BLaER1 (cell line): ENCODE results near the gene MSMB.
"Not testable (repeated sequence)": the region's sequence is repeated elsewhere in the genome, so short reads cannot be mapped to it uniquely, and the experiment has no call there.

ENCODE experiments used
- H3K27ac ChIP-seq: shearing (Covaris generic); formaldehyde crosslinking; 2 replicates; pipeline ENCODE4 v1.8.1; 2022
- H3K27me3 ChIP-seq: shearing (Covaris generic); formaldehyde crosslinking; 2 replicates; pipeline ENCODE4 v1.8.1; 2022
- H3K36me3 ChIP-seq: shearing (Covaris generic); formaldehyde crosslinking; 2 replicates; pipeline ENCODE4 v1.8.1; 2022
- H3K4me1 ChIP-seq: shearing (Covaris generic); formaldehyde crosslinking; 2 replicates; pipeline ENCODE4 v1.8.1; 2022
- H3K4me2 ChIP-seq: shearing (Covaris generic); formaldehyde crosslinking; 2 replicates; pipeline ENCODE4 v1.8.1; 2022
- H3K4me3 ChIP-seq: shearing (Covaris generic); formaldehyde crosslinking; 2 replicates; pipeline ENCODE4 v1.8.1; 2022
- H3K9ac ChIP-seq: shearing (Covaris generic); formaldehyde crosslinking; 2 replicates; pipeline ENCODE4 v1.8.1; 2022
- H3K9me3 ChIP-seq: shearing (Covaris generic); formaldehyde crosslinking; 2 replicates; pipeline ENCODE4 v1.8.1; 2022
- H4K20me1 ChIP-seq: shearing (Covaris generic); formaldehyde crosslinking; 2 replicates; pipeline ENCODE4 v1.8.1; 2022
- Cebpa-rat ChIP-seq: shearing (Covaris generic); IDR thresholded peaks from 2 replicates; pipeline ENCODE4 v1.8.1; 2022

The MSMB gene

DNA sequence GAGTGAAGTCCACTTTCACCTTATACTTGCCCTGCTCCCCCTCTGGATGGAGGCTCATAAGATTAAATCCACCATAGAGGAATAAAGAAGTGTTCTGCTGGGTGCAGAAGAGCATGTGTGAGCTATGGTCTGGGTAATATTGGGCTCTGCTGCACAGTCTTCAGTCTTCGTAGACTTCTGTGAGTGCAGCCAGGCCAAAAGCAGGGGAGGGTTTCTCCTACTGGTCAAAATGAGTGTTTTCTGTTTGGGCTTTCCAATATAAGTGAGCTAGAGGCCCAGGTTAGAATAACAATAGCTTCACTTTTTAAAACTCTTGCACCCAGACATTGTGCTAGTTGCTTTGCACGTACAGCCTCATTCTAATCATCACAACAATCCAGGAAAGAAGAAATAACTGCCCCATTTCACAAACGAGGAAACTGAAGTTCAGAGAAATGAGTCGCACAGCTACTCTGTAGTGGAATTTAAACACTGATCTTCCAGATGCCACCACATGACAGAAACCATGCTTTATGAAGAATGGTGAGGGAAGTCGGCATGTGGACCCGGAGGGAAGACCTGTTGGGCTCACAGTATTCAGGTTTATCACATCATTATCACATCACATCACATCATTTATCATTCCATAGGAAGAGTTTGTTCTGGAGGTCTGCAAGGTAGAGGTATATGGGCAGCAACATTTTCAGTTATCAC is 23.8 kb upstream of the MSMB start:
- no peak overlapping the region for H3K4me3 ChIP-seq
- H3K4me1 ChIP-seq: no peaks in the 10 kb centered on the region
- no peaks in the 10 kb centered on the region for H4K20me1 ChIP-seq
- no peaks in the 10 kb centered on the region for H3K27me3 ChIP-seq
- no peaks in the 10 kb centered on the region for H3K9me3 ChIP-seq
- no peaks in the 10 kb centered on the region for H3K36me3 ChIP-seq
- no peak overlapping the region for H3K9ac ChIP-seq
- no peak overlapping the region for H3K4me2 ChIP-seq
- no peak overlapping the region for H3K27ac ChIP-seq
- TF ChIP-seq Cebpa-rat: no peak

DNA sequence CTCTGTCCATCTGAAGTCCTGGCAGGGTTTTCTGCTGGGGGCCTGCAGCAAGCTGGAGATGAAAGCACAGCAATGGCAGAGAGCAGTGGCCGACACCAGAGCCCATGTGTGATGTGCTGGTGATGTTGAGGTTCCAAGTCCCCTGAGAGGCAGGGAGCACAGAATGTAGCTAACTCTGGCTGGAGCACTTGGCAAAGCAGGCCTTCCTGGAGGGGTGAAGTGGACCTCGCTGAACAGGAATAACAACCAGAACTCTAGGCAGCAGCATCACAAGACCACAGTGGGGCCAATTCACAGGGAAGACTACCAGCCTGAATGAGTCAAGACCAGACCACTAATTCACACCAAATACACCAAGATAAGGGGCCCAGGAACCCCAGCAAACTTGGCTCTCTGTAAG is 22.8 kb upstream of the MSMB start:
- H3K4me3 ChIP-seq: no peak overlapping the region
- H3K4me2 ChIP-seq: no peak overlapping the region
- H3K9me3 ChIP-seq: no peaks in the 10 kb centered on the region
- H3K27me3 ChIP-seq: no peaks in the 10 kb centered on the region
- no peak overlapping the region for H3K9ac ChIP-seq
- no peaks in the 10 kb centered on the region for H4K20me1 ChIP-seq
- no peak overlapping the region for H3K27ac ChIP-seq
- no peak for TF ChIP-seq Cebpa-rat
- H3K4me1 ChIP-seq: no peaks in the 10 kb centered on the region
- no peaks in the 10 kb centered on the region for H3K36me3 ChIP-seq

DNA sequence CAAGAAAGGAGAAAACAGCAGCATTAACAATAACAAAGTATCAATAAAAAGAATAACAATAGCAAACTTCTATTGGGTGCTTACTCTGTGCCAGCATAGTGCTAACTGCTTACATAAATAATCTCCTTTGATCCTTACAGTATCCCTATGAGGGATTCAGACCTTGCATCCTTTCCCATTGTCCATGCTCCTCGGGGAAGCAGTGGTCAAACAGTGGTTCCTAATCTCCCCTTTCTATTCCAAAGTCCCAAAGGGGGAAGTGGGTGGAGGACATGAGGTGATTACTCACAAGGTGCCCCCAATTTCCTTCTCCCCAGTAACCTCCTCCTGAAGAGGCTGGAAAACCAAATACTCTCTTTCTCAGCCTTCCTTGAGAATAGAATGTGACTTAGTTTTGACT is 22.0 kb upstream of the MSMB start:
- Histone ChIP-seq H3K4me1 (no peaks in the 10 kb centered on the region), H3K36me3 (no peaks in the 10 kb centered on the region), H3K27ac (no peak overlapping the region), H3K27me3 (no peaks in the 10 kb centered on the region), H3K9ac (no peak overlapping the region), H4K20me1 (no peaks in the 10 kb centered on the region), H3K9me3 (no peaks in the 10 kb centered on the region), H3K4me3 (no peak overlapping the region), H3K4me2 (no peak overlapping the region)
- TF ChIP-seq Cebpa-rat: no peak

DNA sequence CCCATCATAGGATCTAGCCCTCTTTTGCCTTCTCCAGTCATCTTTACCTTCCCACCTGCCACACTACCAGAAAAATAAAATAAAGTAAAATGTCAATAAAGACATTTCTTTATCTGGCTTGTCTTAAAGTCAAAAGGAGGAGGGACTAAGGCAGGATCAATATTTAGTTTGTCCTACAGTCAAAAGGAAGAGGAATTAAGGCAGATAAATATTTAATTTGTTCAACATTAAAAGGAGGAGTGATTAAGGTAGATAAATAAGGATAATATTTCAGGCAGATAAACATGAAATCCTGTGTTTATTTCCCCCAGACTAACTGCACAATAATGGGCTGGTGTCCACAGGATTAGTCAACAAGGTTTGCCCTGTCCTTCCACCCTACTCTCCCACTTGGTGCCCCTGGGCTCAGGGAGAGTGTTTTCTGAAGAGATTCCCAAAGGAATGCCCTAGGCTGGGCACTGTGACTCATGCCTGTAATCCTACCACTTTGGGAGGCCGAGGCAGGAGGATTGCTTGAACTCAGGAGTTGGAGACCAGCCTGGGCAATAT is 18.3 kb upstream of the MSMB start:
- no peaks in the 10 kb centered on the region for H3K4me1 ChIP-seq
- no peaks in the 10 kb centered on the region for H3K27me3 ChIP-seq
- H3K9ac ChIP-seq: no peak overlapping the region

DNA sequence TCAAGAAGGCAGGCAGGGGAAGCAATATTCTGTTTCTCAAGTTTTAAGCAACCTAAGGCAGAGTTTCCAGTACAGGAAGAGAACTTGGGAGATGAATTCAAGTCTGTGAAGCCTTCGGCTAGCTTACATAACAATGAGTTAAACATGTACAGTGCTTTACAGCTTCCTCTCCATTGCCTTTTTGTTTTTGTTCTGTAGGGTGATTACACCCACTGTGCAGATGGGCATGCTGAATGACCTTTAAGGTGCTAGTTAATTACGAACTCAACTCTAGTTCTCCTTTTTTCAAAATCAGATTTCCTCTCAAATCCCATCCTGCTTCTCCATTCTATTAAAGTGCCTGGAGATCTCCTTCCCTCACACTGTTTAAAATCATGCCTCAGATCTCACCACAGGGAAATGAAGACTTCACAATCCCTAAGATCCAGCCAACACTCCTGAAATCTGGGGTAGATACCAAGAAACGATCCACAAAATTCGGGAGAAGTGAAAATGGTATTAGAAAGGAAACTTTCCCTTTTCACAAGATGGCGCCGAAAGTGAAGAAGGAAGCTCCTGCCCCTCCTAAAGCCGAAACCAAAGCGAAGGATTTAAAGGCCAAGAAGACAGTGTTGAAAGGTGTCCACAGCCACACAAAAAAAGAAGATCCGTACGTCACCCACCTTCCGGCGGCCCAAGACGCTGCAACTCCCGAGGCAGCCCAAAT is 16.8 kb upstream of the MSMB start:
- Histone ChIP-seq H3K27ac (no peak overlapping the region), H3K9ac (no peak overlapping the region), H3K36me3 (no peaks in the 10 kb centered on the region), H4K20me1 (no peaks in the 10 kb centered on the region), H3K9me3 (no peaks in the 10 kb centered on the region), H3K4me2 (no peak overlapping the region), H3K4me1 (no peaks in the 10 kb centered on the region), H3K4me3 (no peak overlapping the region), H3K27me3 (no peaks in the 10 kb centered on the region)
- TF ChIP-seq Cebpa-rat: no peak

More for the DNA sequence above, 18.3 kb upstream of the MSMB start:
- no peak overlapping the region for H3K27ac ChIP-seq
- no peak overlapping the region for H3K4me2 ChIP-seq
- no peaks in the 10 kb centered on the region for H4K20me1 ChIP-seq
- H3K36me3 ChIP-seq: no peaks in the 10 kb centered on the region
- no peak overlapping the region for H3K4me3 ChIP-seq
- no peak for TF ChIP-seq Cebpa-rat
- H3K9me3 ChIP-seq: no peaks in the 10 kb centered on the region

DNA sequence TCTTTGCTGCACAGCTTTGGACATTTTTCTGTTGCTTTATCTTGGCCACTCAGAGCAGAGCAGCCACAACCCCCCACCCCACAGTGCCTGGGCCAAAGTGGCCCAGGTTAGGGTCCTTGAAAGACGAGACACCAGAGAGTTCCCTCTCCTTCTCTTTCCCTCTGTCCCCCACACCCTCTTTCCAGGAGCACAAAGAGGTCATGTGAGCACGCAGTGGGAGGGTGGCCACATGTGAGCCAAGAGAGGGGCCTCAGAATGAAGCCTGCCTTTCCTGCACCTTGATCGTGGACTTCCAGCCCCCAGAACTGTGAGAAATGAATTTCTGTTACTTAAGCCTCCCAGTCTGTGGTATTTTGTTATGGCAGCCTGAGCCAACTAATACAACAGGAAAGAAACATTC is 14.6 kb upstream of the MSMB start:
- Histone ChIP-seq H4K20me1 (no peaks in the 10 kb centered on the region), H3K9ac (no peak overlapping the region), H3K27ac (no peak overlapping the region), H3K9me3 (peaks cover 7% of the 10 kb centered on the region; the same call in 1 of the 2 replicates), H3K4me2 (no peak overlapping the region), H3K36me3 (no peaks in the 10 kb centered on the region), H3K4me1 (no peaks in the 10 kb centered on the region), H3K27me3 (no peaks in the 10 kb centered on the region), H3K4me3 (no peak overlapping the region)
- TF ChIP-seq Cebpa-rat: no peak

DNA sequence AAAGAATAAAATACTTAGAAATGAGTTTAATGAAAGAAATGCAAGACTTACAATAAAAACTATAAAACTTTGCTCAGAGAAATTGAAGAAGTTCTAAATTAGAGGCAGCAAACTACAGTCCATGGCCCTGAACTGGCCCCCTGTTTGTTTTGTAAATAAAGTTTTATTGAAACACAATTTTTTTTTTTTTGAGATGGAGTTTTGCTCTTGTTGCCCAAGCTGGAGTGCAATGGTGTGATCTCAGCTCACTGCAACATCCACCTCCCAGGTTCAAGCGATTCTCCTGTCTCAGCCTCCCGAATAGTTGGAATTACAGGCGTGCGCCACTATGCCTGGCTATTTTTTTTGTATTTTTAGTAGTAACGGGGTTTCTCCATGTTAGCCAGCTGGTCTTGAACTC is 11.9 kb upstream of the MSMB start:
- not testable (repeated sequence) for H4K20me1 ChIP-seq, H3K36me3 ChIP-seq, H3K4me3 ChIP-seq, H3K9me3 ChIP-seq, H3K4me2 ChIP-seq, H3K27me3 ChIP-seq, H3K4me1 ChIP-seq, H3K9ac ChIP-seq, H3K27ac ChIP-seq

DNA sequence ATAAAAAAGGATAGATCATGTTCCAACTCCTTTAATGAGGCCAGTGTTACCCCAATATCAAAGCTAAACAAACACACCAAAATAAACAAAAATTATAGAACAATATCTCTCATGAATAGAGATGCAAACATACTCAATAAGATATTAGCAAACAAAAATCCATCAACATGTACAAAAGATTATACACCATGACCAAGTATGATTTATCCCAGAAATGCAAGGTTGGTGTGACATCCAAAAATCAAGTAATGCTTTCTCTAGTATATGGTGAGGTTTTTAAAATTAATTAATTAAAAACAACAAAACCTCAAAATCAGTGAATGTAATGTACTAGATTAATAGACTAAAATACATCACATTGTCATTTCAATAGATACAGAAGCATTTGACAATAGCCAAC is 11.0 kb upstream of the MSMB start:
- peaks cover 7% of the 10 kb centered on the region; the same call in 1 of the 2 replicates for H3K9me3 ChIP-seq
- no peak overlapping the region for H3K4me2 ChIP-seq
- H4K20me1 ChIP-seq: no peaks in the 10 kb centered on the region
- no peak overlapping the region for H3K27ac ChIP-seq
- no peaks in the 10 kb centered on the region for H3K36me3 ChIP-seq
- H3K27me3 ChIP-seq: no peaks in the 10 kb centered on the region
- TF ChIP-seq Cebpa-rat: no peak
- H3K4me3 ChIP-seq: no peak overlapping the region
- H3K4me1 ChIP-seq: no peaks in the 10 kb centered on the region; the same call in 1 of the 2 replicates
- H3K9ac ChIP-seq: no peak overlapping the region

DNA sequence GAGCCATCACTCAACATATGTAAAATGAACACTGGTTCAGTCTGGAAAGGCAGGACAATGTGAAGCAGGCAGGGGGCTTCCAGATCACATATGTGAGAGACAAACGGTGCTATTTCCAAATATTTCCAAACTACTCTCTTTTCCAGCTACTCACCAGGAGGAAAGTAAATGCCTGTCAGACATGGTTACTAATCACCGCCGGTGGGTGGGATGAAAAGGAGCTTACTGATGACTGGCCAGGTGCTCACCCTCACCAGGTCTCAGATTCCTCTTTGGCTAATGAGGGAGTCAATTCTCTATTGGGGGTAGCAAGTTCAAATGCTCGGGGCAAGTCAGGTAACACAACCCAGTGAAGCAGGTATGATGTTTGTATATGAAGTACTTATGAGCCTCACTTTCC is 9.7 kb upstream of the MSMB start:
- H3K9ac ChIP-seq: no peak overlapping the region
- no peaks in the 10 kb centered on the region for H3K27me3 ChIP-seq
- H3K4me3 ChIP-seq: no peak overlapping the region
- H3K36me3 ChIP-seq: no peaks in the 10 kb centered on the region
- peaks cover 4% of the 10 kb centered on the region; the same call in 1 of the 2 replicates for H3K4me1 ChIP-seq
- TF ChIP-seq Cebpa-rat: no peak
- no peaks in the 10 kb centered on the region for H4K20me1 ChIP-seq
- H3K4me2 ChIP-seq: no peak overlapping the region
- no peak overlapping the region for H3K27ac ChIP-seq
- H3K9me3 ChIP-seq: peaks cover 7% of the 10 kb centered on the region; the same call in 1 of the 2 replicates

DNA sequence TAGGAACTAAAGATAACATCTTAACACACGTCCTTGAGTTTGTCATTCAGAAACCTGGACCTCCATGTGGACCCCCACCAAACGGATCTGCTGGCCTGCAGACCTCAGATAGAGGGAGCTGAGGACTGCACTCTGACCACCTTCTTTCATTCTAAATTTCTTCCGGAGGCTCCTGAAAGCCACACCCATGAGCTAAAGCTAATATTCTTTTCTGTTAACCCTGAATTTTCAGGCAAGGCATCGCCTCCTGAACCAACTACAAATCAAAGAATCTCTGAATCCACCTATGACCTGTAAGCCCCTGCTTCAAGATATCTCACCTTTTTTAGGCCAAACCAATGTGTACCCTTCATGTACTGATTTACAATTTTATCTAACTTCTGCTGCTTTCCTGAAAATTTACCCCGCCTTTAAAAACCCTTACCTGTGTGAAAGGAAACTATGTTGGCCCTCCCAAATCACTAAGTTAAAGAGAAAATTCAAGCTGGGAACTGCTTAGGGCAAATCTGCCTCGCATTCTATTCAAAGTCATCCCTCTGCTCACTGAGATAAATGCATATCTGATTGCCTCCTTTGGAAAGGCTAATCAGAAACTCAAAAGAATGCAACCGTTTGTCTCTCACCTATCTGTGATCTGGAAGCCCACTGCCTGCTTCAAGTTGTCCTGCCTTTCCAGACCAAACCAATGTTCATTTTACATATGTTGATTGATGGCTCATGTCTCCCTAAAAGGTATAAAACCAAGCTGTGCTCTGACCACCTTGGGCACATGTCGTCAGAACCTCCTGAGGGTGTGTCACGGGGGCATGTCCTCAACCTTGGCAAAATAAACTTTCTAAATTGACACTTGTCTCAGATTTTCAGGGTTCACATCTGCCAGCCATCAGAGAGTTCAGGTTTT is 7.7 kb upstream of the MSMB start:
- no peak overlapping the region for H3K9ac ChIP-seq
- H4K20me1 ChIP-seq: no peaks in the 10 kb centered on the region
- peaks cover 7% of the 10 kb centered on the region; the same call in 1 of the 2 replicates for H3K9me3 ChIP-seq
- no peak for TF ChIP-seq Cebpa-rat
- no peak overlapping the region for H3K27ac ChIP-seq
- H3K36me3 ChIP-seq: no peaks in the 10 kb centered on the region
- H3K27me3 ChIP-seq: no peaks in the 10 kb centered on the region
- peaks cover 4% of the 10 kb centered on the region; the same call in 1 of the 2 replicates for H3K4me1 ChIP-seq
- H3K4me2 ChIP-seq: no peak overlapping the region
- no peak overlapping the region for H3K4me3 ChIP-seq
